NB4 (cell line): Measurements from ENCODE around the gene IL21R.
A peak's percentile ranks its signal among the peaks of the same experiment; 100 is the strongest.

Source experiments
- DNase-seq: peaks from one replicate; pipeline ENCODE4 v3.0.0; 2010; ENCODE audit warnings: low read depth
- H3K4me3 ChIP-seq: one replicate; pipeline ENCODE4 v1.5.1; 2011; ENCODE audit warnings: mild to moderate bottlenecking, low read depth, low read length, moderate library complexity
- MAX ChIP-seq: IDR thresholded peaks from 2 replicates; pipeline ENCODE4 v1.6.1; 2011; ENCODE audit warnings: low read depth, low read length
- MYC ChIP-seq: IDR thresholded peaks from 2 replicates; pipeline ENCODE4 v1.6.1; 2011; ENCODE audit warnings: low read depth, low read length
- POLR2A ChIP-seq: IDR thresholded peaks from 2 replicates; pipeline ENCODE4 v1.6.1; 2011; ENCODE audit warnings: mild to moderate bottlenecking; ENCODE audit not compliant: insufficient read length; ENCODE audit errors: extremely low read depth
- TF ChIP-seq, protein P1 (sequence below): IDR thresholded peaks from one replicate; pipeline ENCODE4 v1.5.1; 2012; ENCODE audit warnings: low read depth, low read length

IL21R gene

DNA sequence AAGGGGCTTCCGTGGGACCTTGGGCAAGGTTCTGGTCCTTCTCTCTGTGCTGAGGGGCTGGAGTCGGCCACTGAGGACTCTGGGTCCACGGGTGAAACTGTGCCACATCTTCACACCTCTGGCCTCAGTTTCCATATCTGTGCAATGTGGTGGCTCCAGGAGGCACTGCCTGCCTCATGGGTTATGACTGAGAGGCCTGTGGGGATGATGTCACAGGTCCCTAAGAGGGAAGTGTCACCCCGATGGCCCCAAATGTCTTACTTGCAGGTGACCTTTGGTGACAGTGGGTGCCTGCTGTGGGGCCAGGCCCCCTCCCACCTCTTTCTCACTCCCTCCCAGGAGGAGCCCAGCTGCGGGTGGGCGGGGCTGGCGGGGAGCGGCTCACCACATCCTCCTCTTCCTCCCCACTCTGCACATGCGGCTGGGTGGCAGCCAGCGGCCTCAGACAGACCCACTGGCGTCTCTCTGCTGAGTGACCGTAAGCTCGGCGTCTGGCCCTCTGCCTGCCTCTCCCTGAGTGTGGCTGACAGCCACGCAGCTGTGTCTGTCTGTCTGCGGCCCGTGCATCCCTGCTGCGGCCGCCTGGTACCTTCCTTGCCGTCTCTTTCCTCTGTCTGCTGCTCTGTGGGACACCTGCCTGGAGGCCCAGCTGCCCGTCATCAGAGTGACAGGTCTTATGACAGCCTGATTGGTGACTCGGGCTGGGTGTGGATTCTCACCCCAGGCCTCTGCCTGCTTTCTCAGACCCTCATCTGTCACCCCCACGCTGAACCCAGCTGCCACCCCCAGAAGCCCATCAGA, at the start of gene IL21R:
TSS of gene IL21R (plus strand) at position 407 of the 801 bp plus-strand sequence. CDS start 27,898 bp downstream, outside the sequence.
- peak; percentile 81 for DNase-seq
- TF ChIP-seq MYC = peak; percentile 11; the same call in 1 of the 2 replicates
- no peak for TF ChIP-seq MAX
- TF ChIP-seq POLR2A = no peak
- TF ChIP-seq, protein P1, sequence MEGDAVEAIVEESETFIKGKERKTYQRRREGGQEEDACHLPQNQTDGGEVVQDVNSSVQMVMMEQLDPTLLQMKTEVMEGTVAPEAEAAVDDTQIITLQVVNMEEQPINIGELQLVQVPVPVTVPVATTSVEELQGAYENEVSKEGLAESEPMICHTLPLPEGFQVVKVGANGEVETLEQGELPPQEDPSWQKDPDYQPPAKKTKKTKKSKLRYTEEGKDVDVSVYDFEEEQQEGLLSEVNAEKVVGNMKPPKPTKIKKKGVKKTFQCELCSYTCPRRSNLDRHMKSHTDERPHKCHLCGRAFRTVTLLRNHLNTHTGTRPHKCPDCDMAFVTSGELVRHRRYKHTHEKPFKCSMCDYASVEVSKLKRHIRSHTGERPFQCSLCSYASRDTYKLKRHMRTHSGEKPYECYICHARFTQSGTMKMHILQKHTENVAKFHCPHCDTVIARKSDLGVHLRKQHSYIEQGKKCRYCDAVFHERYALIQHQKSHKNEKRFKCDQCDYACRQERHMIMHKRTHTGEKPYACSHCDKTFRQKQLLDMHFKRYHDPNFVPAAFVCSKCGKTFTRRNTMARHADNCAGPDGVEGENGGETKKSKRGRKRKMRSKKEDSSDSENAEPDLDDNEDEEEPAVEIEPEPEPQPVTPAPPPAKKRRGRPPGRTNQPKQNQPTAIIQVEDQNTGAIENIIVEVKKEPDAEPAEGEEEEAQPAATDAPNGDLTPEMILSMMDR = no peak
- no peak within 1 kb of the TSS for H3K4me3 ChIP-seq

DNA sequence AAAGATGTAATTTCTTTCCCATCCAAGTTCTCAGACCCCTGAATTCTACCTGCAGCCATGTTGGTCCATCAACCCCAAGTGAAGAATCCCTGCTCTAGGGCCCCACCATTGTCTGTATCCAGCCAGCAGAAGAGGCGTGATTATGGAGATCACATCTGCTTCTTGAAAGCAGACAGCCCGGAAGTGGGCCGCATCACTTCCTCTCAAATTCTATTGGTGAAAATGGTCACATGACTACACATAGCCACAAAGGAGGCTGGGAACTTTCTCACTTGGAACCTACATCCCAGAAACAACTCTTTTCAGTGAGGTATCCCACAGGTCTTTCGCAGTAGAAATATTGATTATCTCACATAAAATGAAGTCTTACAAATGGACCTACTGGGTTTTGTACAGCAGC, 48.1 kb upstream of the IL21R start:
- H3K4me3 ChIP-seq = no peak overlapping the region
- DNase-seq = no peak
- no peak for TF ChIP-seq MYC
- TF ChIP-seq POLR2A = no peak
- TF ChIP-seq, protein P1 = no peak
- TF ChIP-seq MAX = no peak

- DNase-seq = peak; percentile 58
- H3K4me3 ChIP-seq = no peak overlapping the region
- no peak for TF ChIP-seq MAX
- TF ChIP-seq, protein P1 = peak; percentile 59
Observed at GRCh38 chr16:27355610-27356009, 46.4 kb upstream of the IL21R start.

DNA sequence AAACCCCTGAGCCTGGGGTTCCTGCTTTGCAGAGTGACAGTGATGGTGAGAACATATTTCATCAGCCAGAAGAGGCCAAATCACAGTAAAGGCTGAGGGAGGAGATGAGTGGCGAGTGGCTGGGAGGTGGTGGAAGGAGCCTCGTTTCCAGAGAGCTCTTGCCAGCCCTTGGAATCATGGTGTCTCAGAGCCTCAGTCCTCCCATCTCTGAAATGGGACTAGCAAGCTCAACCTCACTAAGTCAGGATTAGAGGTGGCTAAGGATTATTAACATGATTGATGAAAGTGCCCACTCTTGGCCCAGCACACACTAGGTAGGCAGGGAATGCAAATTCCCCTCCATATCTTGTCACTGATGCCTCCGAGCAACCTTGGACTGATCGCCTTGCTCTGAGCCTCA, 45.2 kb upstream of the IL21R start:
- no peak overlapping the region for H3K4me3 ChIP-seq
- DNase-seq = no peak
- TF ChIP-seq MYC (no peak), POLR2A (no peak), MAX (no peak)
- TF ChIP-seq, protein P1 = no peak

DNA sequence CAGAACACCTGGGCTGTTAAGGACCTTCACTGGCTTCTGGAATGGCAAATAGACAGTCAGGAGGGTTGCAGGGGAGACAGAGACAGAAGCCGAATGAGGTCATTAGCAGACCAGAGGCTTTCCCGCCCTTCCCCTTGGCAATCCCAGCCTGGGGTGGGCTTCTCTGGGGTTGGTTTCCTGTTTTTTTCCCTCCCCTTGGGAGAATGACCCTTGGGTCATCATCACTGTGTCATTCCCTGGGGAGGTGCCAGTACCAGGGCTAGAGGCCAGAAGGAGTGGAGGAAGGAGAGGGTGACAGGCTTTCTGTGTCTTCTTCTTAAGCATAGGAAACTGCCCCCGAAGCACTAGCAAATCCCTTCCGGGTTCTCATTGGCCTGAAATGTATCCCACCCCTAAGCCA, 42.9 kb upstream of the IL21R start:
- DNase-seq = no peak
- TF ChIP-seq MAX (no peak), POLR2A (no peak)
- TF ChIP-seq, protein P1 = no peak
- H3K4me3 ChIP-seq = no peak overlapping the region
